ENCODE data around the gene FGFBP3. TPM values are rescaled to one million over a fixed set of nuclear protein-coding genes. Genes with fewer than 3 reads are reported as not detected.

The FGFBP3 gene
- total and polyA plus RNA-seq, 2 of the 13 experiments (the other 11 are each of a cell fraction or from before 2014, with no cell fraction given) = 0.50 to 2.0 TPM

DNA sequence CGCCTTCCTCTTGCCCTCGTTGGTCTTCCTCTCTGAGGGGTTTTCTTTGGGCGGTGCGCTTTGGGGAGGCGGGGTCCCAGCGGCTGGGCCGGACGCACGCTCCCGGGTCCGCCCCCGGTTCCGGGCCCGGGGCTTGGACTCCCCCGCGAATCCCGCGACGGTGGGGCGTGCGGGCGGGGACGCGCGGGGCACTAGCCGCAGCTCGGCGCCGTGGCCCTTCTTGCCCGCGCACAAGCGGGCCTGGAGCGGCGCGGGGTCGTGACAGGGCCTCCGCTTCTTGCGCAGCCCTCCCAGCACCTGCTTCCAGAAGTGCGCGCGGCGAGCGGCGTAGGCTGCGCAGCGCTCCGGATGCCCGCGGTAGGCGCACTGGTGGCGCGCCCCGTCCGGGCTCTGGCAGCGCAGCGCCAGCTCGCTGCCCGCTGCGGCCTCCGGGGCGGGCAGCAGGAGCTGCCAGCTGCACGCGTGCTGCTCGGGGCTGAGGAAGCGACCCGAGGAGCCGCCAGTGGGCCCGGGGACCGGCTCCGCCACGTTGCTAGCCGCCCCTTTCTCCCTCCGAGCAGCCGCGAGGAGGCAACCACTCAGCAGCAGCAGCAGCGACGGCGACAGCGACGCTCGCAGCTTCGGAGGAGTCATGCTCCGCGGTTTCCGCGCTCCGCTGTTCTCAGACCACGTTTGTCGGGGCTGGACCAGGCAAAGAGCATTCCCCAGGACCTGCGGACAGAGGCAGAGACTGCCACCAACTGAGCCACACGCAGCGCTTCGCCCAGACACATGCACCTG, 759 bp downstream of the FGFBP3 start (continued):
- no peak for TF ChIP-seq ZBTB40 (IDR thresholded peaks at IDR 0.05)
- peak; percentile 86 for TF ChIP-seq ZBTB40 (CRISPR knock-in tag; IDR thresholded peaks at IDR 0.05)
- peak; percentile 73 for TF ChIP-seq IRF2 (CRISPR knock-in tag; IDR thresholded peaks at IDR 0.05)
- TF ChIP-seq ZNF280D (CRISPR knock-in tag; IDR thresholded peaks at IDR 0.05) = 0 out of 2 replicates have a peak, but pooled peaks have one; percentile 31
- TF ChIP-seq HIVEP1 (CRISPR knock-in tag; IDR thresholded peaks at IDR 0.05) = peak; percentile 65; the same call in 1 of the 2 replicates
- TF ChIP-seq, protein P1, sequence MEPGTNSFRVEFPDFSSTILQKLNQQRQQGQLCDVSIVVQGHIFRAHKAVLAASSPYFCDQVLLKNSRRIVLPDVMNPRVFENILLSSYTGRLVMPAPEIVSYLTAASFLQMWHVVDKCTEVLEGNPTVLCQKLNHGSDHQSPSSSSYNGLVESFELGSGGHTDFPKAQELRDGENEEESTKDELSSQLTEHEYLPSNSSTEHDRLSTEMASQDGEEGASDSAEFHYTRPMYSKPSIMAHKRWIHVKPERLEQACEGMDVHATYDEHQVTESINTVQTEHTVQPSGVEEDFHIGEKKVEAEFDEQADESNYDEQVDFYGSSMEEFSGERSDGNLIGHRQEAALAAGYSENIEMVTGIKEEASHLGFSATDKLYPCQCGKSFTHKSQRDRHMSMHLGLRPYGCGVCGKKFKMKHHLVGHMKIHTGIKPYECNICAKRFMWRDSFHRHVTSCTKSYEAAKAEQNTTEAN (CRISPR knock-in tag; conservative IDR thresholded peaks at IDR 0.05) = peak; percentile 66; the same call in 1 of the 2 replicates
- TF ChIP-seq ZNF558 (CRISPR knock-in tag; IDR thresholded peaks at IDR 0.05; ENCODE audit: borderline replicate concordance) = peak; percentile 40; the same call in 1 of the 2 replicates
- peak; percentile 71; the same call in 1 of the 2 replicates for TF ChIP-seq ZNF788 (CRISPR knock-in tag; IDR thresholded peaks at IDR 0.05; ENCODE audit: borderline replicate concordance)
- TF ChIP-seq E2F1 (CRISPR knock-in tag; IDR thresholded peaks at IDR 0.05) = no peak
- TF ChIP-seq, protein P2, sequence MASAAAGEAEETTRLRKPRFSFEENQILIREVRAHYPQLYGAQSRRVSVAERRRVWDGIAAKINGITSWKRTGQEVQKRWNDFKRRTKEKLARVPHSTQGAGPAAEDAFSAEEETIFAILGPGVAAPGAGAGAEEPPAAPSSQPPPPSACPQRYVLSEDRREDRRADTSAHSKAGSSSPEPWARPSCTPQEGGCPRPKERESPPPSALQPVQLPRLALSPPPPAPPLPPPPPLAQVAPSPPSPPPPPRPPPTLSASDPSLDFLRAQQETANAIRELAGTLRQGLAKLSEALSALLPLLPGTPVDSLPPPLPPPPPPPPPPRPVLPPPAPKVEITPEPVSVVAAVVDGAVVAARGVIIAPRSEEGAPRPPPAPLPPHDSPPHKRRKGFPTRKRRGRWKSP (CRISPR knock-in tag; IDR thresholded peaks at IDR 0.05) = peak; percentile 95
- TF ChIP-seq ZNF773 (CRISPR knock-in tag; IDR thresholded peaks at IDR 0.05; ENCODE audit: borderline replicate concordance) = no peak; the same call in 1 of the 2 replicates
- TF ChIP-seq KMT2B (CRISPR knock-in tag; IDR thresholded peaks at IDR 0.05) = peak; percentile 72

Data from HepG2 (cell line).